IMR-90 (cell line): ENCODE data around the gene MYT1. TPM values are rescaled to one million over a fixed set of nuclear protein-coding genes. Genes with fewer than 3 reads are reported as not detected.

Source experiments
- ATAC-seq: fragments of 200-7000 bp; cut with Tn5 transposase; 2 replicates; pipeline ENCODE4 v1.9.1; 2020; ENCODE audit warnings: low read depth, mild to moderate bottlenecking, moderate library complexity
- BruUV-seq: library from RNA; stranded (reverse); fragments of 400-500 nt; replicated peaks from 2 replicates; lab custom pipeline; 2021; lab: Mats Ljungman, UMichigan
- CTCF ChIA-PET: fragments of 300-600 bp; formaldehyde crosslinking; extraction: SDS; loops from one replicate; lab custom pipeline; 2021; ENCODE audit warnings: antibody characterized with exemption; lab: Yijun Ruan, JAX
- POLR2A ChIA-PET: fragments of 300-600 bp; sonication (Branson Sonifier 250); formaldehyde crosslinking; loops from one replicate; lab custom pipeline; 2022; ENCODE audit warnings: antibody characterized with exemption; ENCODE audit not compliant: unreplicated experiment; lab: Charles Lee
- DNase-seq: peaks from one replicate; pipeline ENCODE4 v3.0.0; 2013
- H2AFZ ChIP-seq: replicated peaks from 2 replicates; pipeline ENCODE3; 2013; ENCODE audit warnings: low read length, mild to moderate bottlenecking; ENCODE audit not compliant: poor library complexity
- H2AK5ac ChIP-seq: 2 replicates; pipeline ENCODE4 v1.6.1; 2013; ENCODE audit warnings: low read depth, low read length, inconsistent platforms
- H2AK9ac ChIP-seq: replicated peaks from 2 replicates; pipeline ENCODE3; 2013; ENCODE audit warnings: mild to moderate bottlenecking, low read depth, low read length, moderate library complexity; ENCODE audit not compliant: poor library complexity
- H2BK120ac ChIP-seq: 2 replicates; pipeline ENCODE4 v1.6.1; 2013; ENCODE audit warnings: low read depth, low read length, inconsistent platforms
- H2BK15ac ChIP-seq: 3 replicates; pipeline ENCODE4 v1.6.1; 2013; ENCODE audit warnings: low read depth, low read length, inconsistent platforms
- H2BK20ac ChIP-seq: 2 replicates; pipeline ENCODE4 v1.6.1; 2013; ENCODE audit warnings: low read depth, mild to moderate bottlenecking, inconsistent platforms, low read length, moderate library complexity
- H2BK5ac ChIP-seq: 2 replicates; pipeline ENCODE4 v1.6.1; 2013; ENCODE audit warnings: mild to moderate bottlenecking, low read depth, low read length, inconsistent platforms; ENCODE audit not compliant: poor library complexity, severe bottlenecking
- H3K14ac ChIP-seq: replicated peaks from 2 replicates; pipeline ENCODE4 v1.6.1; 2013; ENCODE audit warnings: low read depth, low read length, inconsistent platforms
- H3K18ac ChIP-seq: 2 replicates; pipeline ENCODE4 v1.6.1; 2013; ENCODE audit warnings: low read depth, low read length, control low read depth
- H3K23ac ChIP-seq: 2 replicates; pipeline ENCODE4 v1.6.1; 2013; ENCODE audit warnings: low read depth, low read length, inconsistent platforms
- H3K27ac ChIP-seq: 2 replicates; pipeline ENCODE4 v1.5.1; 2013; ENCODE audit warnings: mild to moderate bottlenecking, control low read depth, low read length; ENCODE audit not compliant: insufficient read depth
- H3K27me3 ChIP-seq: 2 replicates; pipeline ENCODE4 v1.6.1; 2013; ENCODE audit warnings: low read length; ENCODE audit not compliant: control insufficient read depth, insufficient read depth
- H3K36me3 ChIP-seq: 2 replicates; pipeline ENCODE4 v1.6.1; 2013; ENCODE audit warnings: low read length, mixed read lengths; ENCODE audit not compliant: control insufficient read depth, insufficient read depth
- H3K4ac ChIP-seq: 2 replicates; pipeline ENCODE4 v1.6.1; 2013; ENCODE audit warnings: low read depth, low read length, inconsistent platforms
- H3K4me1 ChIP-seq: 2 replicates; pipeline ENCODE4 v1.6.1; 2013; ENCODE audit warnings: low read length, mixed read lengths; ENCODE audit not compliant: control insufficient read depth, insufficient read depth
- H3K4me2 ChIP-seq: 2 replicates; pipeline ENCODE4 v1.6.1; 2013; ENCODE audit warnings: low read depth, mild to moderate bottlenecking, control low read depth, low read length, moderate library complexity
- H3K4me3 ChIP-seq: 2 replicates; pipeline ENCODE4 v1.5.1; 2013; ENCODE audit warnings: low read depth, mild to moderate bottlenecking, control low read depth, low read length, moderate library complexity; ENCODE audit not compliant: insufficient read depth
- H3K56ac ChIP-seq: 2 replicates; pipeline ENCODE4 v1.6.1; 2013; ENCODE audit warnings: low read length, inconsistent platforms; ENCODE audit not compliant: insufficient read depth; ENCODE audit errors: extremely low read depth
- H3K79me1 ChIP-seq, 2 experiments: 2 replicates each; pipeline ENCODE4 v1.6.1; 2013; ENCODE audit warnings: low read length in 2 of 2, inconsistent platforms in 1 of 2, low read depth in 1 of 2
- H3K9ac ChIP-seq: 2 replicates; pipeline ENCODE4 v1.6.1; 2013; ENCODE audit warnings: low read depth, low read length, control low read depth
- H3K9me1 ChIP-seq: 2 replicates; pipeline ENCODE4 v1.6.1; 2013; ENCODE audit warnings: low read length, inconsistent platforms; ENCODE audit not compliant: insufficient read depth
- H3K9me3 ChIP-seq: 2 replicates; pipeline ENCODE4 v1.6.1; 2013; ENCODE audit warnings: low read length; ENCODE audit not compliant: control insufficient read depth, insufficient read depth
- H4K20me1 ChIP-seq: 2 replicates; pipeline ENCODE4 v1.6.1; 2013; ENCODE audit warnings: low read length, inconsistent platforms; ENCODE audit not compliant: insufficient read depth
- H4K5ac ChIP-seq: 2 replicates; pipeline ENCODE4 v1.6.1; 2013; ENCODE audit warnings: mild to moderate bottlenecking, low read depth, low read length, control low read depth
- H4K8ac ChIP-seq, 2 experiments: 2 replicates each; pipeline ENCODE4 v1.6.1; 2013; ENCODE audit warnings: low read depth in 2 of 2, low read length in 2 of 2, control low read depth in 1 of 2, inconsistent platforms in 1 of 2
- H4K91ac ChIP-seq: 2 replicates; pipeline ENCODE4 v1.6.1; 2013; ENCODE audit warnings: low read depth, low read length, inconsistent platforms; ENCODE audit not compliant: insufficient read depth
- BHLHE40 ChIP-seq: fragments of 150-350 bp; IDR thresholded peaks from 2 replicates; pipeline ENCODE4 v1.6.1; 2016; ENCODE audit warnings: mild to moderate bottlenecking, low read depth, low read length
- CEBPB ChIP-seq: IDR thresholded peaks from 2 replicates; pipeline ENCODE4 v1.6.1; 2012; ENCODE audit warnings: low read depth, low read length, improper control_type of control experiment
- CHD1 ChIP-seq: IDR thresholded peaks from 2 replicates; pipeline ENCODE4 v1.6.1; 2012; ENCODE audit warnings: low read depth, low read length, improper control_type of control experiment
- FOS ChIP-seq: fragments of 150-350 bp; IDR thresholded peaks from 2 replicates; pipeline ENCODE4 v1.6.1; 2016; ENCODE audit warnings: low read depth, low read length
- MAZ ChIP-seq: IDR thresholded peaks from 2 replicates; pipeline ENCODE4 v1.6.1; 2012; ENCODE audit warnings: low read depth, mild to moderate bottlenecking, low read length, improper control_type of control experiment, moderate library complexity, borderline replicate concordance
- NFE2L2 ChIP-seq: fragments of 150-350 bp; IDR thresholded peaks from 2 replicates; pipeline ENCODE4 v1.6.1; 2016; ENCODE audit warnings: low read depth, mild to moderate bottlenecking, low read length
- POLR2A ChIP-seq: IDR thresholded peaks from 2 replicates; pipeline ENCODE4 v1.6.1; 2012; ENCODE audit warnings: mild to moderate bottlenecking, low read depth, low read length
- RAD21 ChIP-seq: IDR thresholded peaks from 2 replicates; pipeline ENCODE4 v1.6.1; 2012; ENCODE audit warnings: low read length, improper control_type of control experiment
- RCOR1 ChIP-seq: IDR thresholded peaks from 2 replicates; pipeline ENCODE4 v1.6.1; 2012; ENCODE audit warnings: mild to moderate bottlenecking, low read length, improper control_type of control experiment; ENCODE audit not compliant: insufficient replicate concordance
- RFX5 ChIP-seq: IDR thresholded peaks from 2 replicates; pipeline ENCODE4 v1.8.0; 2012; ENCODE audit warnings: low read depth, mild to moderate bottlenecking, low read length, moderate library complexity
- WGBS, 2 experiments: methylation state at CpG; one replicate each; pipeline versions ENCODE4 v1.1.5 to v1.1.7; 2013; ENCODE audit warnings: missing lambda C conversion rate in 2 of 2; ENCODE audit not compliant: insufficient read length in 1 of 2; ENCODE audit errors: extremely low coverage in 2 of 2; 5-methylcytosine and 5-hydroxymethylcytosine counted together
- dilution Hi-C: fragments of 300-500 bp; cut with HindIII; formaldehyde crosslinking; loops from one replicate; pipeline ENCODE4 v1.14.3; 2018; ENCODE audit warnings: low sequenced_read_pairs; ENCODE audit not compliant: unreplicated experiment
- in situ Hi-C: fragments of 300-500 bp; cut with MboI; formaldehyde crosslinking; loops from 3 replicates; pipeline ENCODE4 v1.14.3; 2019; ENCODE audit warnings: low sequenced_read_pairs, inconsistent platforms, mixed read lengths
- intact Hi-C: fragments of 100-400 bp; cut with micrococcal nuclease; formaldehyde crosslinking; loops from 2 replicates; pipeline ENCODE4 v1.10.0; 2022
- polyA plus RNA-seq, 3 experiments: library from polyadenylated mRNA; depleted of rRNA; stranded (reverse); fragments of >200 nt; gene quantifications; 2 replicates each; pipeline ENCODE4 v1.2.3, GENCODE V29; 2012; ENCODE audit warnings: low replicate concordance in 1 of 3
- total RNA-seq: library from RNA; depleted of rRNA; stranded (reverse); fragments of >200 nt; gene quantifications from 2 replicates; pipeline ENCODE4 v1.2.3, GENCODE V29; 2012
- TF ChIP-seq, protein P1 (sequence below): fragments of 150-350 bp; IDR thresholded peaks from 2 replicates; pipeline ENCODE4 v1.6.1; 2016; ENCODE audit warnings: low read depth, mild to moderate bottlenecking, low read length, moderate library complexity, borderline replicate concordance

MYT1 gene
- total and polyA plus RNA-seq, 2 of the 4 experiments (the other 2 are of a cell fraction), result not detected

DNA sequence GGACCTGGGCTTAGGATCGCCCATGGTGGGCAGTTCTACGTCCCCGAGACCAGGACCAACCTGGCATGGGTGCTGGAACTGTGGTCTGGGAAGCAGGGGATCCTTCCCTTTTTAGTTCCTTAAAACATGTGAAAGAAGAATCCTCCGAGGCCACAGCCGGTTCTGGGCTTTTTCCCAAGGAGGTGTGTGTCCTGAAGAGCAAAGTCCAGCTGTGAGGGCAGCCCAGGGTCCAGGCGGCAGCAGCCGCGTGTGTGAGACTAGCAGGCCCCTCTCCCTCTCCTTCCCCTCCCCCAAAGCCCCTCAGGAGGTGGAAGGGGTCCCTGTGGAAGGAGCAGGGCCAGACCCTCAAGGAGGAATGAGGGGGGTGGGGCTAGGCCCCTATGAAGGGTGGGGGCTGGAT lies 56.2 kb downstream of the MYT1 start:
- no peaks in the 10 kb centered on the region for H3K36me3 ChIP-seq
- TF ChIP-seq MAZ (no peak), CEBPB (no peak), RCOR1 (no peak), RFX5 (no peak), BHLHE40 (no peak), CHD1 (no peak), FOS (no peak), NFE2L2 (no peak), RAD21 (no peak), POLR2A (no peak)
- TF ChIP-seq, protein P1, sequence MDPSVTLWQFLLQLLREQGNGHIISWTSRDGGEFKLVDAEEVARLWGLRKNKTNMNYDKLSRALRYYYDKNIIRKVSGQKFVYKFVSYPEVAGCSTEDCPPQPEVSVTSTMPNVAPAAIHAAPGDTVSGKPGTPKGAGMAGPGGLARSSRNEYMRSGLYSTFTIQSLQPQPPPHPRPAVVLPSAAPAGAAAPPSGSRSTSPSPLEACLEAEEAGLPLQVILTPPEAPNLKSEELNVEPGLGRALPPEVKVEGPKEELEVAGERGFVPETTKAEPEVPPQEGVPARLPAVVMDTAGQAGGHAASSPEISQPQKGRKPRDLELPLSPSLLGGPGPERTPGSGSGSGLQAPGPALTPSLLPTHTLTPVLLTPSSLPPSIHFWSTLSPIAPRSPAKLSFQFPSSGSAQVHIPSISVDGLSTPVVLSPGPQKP, result no peak
- H2BK5ac ChIP-seq, result no peak overlapping the region
- H3K18ac ChIP-seq, result no peak overlapping the region
- H2BK120ac ChIP-seq, result no peak overlapping the region
- H4K5ac ChIP-seq, result no peak overlapping the region
- H3K9ac ChIP-seq, result no peak overlapping the region
- peaks cover 37% of the 10 kb centered on the region for H3K27me3 ChIP-seq
- no peaks in the 10 kb centered on the region for H3K9me3 ChIP-seq
- H4K91ac ChIP-seq, result no peak overlapping the region
- H3K4ac ChIP-seq, result no peak overlapping the region
- no peaks in the 10 kb centered on the region for H4K20me1 ChIP-seq
- no peak overlapping the region for H3K23ac ChIP-seq
- in situ Hi-C loops, result no loop called here
- H2AK9ac ChIP-seq, result no peak overlapping the region
- no peak overlapping the region for H3K56ac ChIP-seq
- no peak overlapping the region for H3K4me2 ChIP-seq
- intact Hi-C loops, result no loop called here
- H2BK20ac ChIP-seq, result no peak overlapping the region
- DNase-seq (no peak), ATAC-seq (no peak)
- no peak overlapping the region for H3K27ac ChIP-seq
- H4K8ac ChIP-seq, result no peak overlapping the region
- H3K14ac ChIP-seq, result no peak overlapping the region
- WGBS, 2 experiments, result no CpG with 5 or more reads among the region's 8 CpGs
- H2AFZ ChIP-seq, result no peak overlapping the region
- ChIA-PET POLR2A (no interaction called here), CTCF (no interaction called here)
- no peak overlapping the region for H3K4me3 ChIP-seq
- H2AK5ac ChIP-seq, result no peak overlapping the region
- BruUV-seq, result no TSS peak
- no peak overlapping the region for H2BK15ac ChIP-seq
- peaks cover 27% of the 10 kb centered on the region for H3K4me1 ChIP-seq
- peaks cover 16% of the 10 kb centered on the region for H3K9me1 ChIP-seq
- H3K79me1 ChIP-seq, result no peaks in the 10 kb centered on the region; a peak in 1 of 4 replicates
- dilution Hi-C loops, result no loop called here
